ENCODE results near the gene SVBP.

DNA sequence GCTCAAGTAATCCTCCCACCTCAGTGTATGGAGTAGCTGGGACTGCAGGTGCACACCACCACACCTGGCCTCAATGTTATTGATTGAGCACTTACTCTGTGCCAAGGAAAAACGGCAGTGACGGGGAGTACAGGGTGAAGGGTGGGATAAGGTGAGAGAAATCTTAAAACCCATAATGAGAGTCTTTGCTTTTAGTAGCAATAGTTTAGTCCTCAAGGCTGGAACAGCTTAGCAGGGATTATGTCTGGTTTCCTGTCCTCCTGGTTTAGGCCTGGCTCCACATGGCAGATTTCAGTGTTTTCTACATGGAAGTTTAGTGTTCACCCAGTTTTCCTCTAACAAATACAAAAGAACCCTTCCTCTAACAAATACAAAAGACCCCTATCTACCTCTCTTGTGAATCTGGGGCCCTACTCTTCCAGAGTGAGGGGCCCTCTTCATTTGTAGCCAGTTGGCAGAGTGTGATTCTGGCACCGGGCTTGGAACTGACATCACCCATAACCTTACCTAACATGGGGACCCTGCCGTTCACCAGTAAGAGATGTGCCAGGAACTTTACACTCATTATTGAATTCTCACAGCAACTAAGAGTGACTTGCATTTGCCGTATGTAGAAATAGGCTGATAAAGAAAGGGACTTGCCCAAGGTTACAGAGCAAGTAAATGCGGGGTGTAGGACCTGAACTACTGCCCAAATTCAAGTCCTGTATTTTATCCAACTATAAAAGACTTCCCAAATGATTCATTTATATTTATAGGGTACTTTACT is 36.1 kb upstream of the SVBP start:
- TF ChIP-seq, protein P1, sequence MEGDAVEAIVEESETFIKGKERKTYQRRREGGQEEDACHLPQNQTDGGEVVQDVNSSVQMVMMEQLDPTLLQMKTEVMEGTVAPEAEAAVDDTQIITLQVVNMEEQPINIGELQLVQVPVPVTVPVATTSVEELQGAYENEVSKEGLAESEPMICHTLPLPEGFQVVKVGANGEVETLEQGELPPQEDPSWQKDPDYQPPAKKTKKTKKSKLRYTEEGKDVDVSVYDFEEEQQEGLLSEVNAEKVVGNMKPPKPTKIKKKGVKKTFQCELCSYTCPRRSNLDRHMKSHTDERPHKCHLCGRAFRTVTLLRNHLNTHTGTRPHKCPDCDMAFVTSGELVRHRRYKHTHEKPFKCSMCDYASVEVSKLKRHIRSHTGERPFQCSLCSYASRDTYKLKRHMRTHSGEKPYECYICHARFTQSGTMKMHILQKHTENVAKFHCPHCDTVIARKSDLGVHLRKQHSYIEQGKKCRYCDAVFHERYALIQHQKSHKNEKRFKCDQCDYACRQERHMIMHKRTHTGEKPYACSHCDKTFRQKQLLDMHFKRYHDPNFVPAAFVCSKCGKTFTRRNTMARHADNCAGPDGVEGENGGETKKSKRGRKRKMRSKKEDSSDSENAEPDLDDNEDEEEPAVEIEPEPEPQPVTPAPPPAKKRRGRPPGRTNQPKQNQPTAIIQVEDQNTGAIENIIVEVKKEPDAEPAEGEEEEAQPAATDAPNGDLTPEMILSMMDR (IDR thresholded peaks at IDR 0.05) = no peak
- no peak for TF ChIP-seq POLR2A (IDR thresholded peaks at IDR 0.05)
- no peak for TF ChIP-seq EP300 (IDR thresholded peaks at IDR 0.05)
